Measurements from ENCODE around the gene YTHDF1.

- TF ChIP-seq CTCF (IDR thresholded peaks at IDR 0.05) (no peak), EZH2 (IDR thresholded peaks at IDR 0.05; ENCODE audit: borderline replicate concordance, insufficient read depth, low read depth, low read length, poor library complexity, severe bottlenecking) (no peak)
Measured at GRCh38 chr20:63189846-63190559, 25.9 kb downstream of the YTHDF1 start.
